SK-N-MC (cell line): Measurements from ENCODE around the gene WBP1L.

Source experiments
- DNase-seq: peaks from one replicate; pipeline ENCODE4 v3.0.0-alpha.2; 2011; ENCODE audit warnings: low read depth, low spot score
- H3K27ac ChIP-seq: fragments of 200-600 bp; sonication (generic); 2 replicates; pipeline ENCODE4 v1.5.1; 2016; ENCODE audit warnings: mixed run types
- H3K36me3 ChIP-seq: fragments of 200-600 bp; sonication (generic); 2 replicates; pipeline ENCODE4 v1.6.1; 2017; ENCODE audit warnings: antibody characterized with exemption, low read length, mixed read lengths; ENCODE audit not compliant: insufficient read depth
- H3K4me3 ChIP-seq: fragments of 200-600 bp; sonication (generic); 2 replicates; pipeline ENCODE4 v1.5.1; 2016
- H3K9ac ChIP-seq: fragments of 200-600 bp; sonication (generic); 2 replicates; pipeline ENCODE4 v1.8.0; 2017; ENCODE audit warnings: mixed run types, mixed read lengths; ENCODE audit not compliant: insufficient read length
- H3K9me3 ChIP-seq: fragments of 200-600 bp; sonication (generic); 2 replicates; pipeline ENCODE4 v1.6.1; 2017; ENCODE audit warnings: low read depth, mild to moderate bottlenecking, antibody characterized with exemption, low read length, moderate library complexity, mixed read lengths
- EZH2 ChIP-seq: fragments of 200-600 bp; sonication (generic); IDR thresholded peaks from one replicate; pipeline ENCODE4 v1.6.1; 2017; ENCODE audit warnings: antibody characterized with exemption
- FOXP2 ChIP-seq: optimal IDR thresholded peaks from 2 replicates; pipeline ENCODE3; 2011; ENCODE audit warnings: mild to moderate bottlenecking, moderate library complexity; ENCODE audit not compliant: insufficient read depth; ENCODE audit errors: extremely low read length, control extremely low read depth
- POLR2AphosphoS5 ChIP-seq: IDR thresholded peaks from 2 replicates; pipeline ENCODE4 v1.6.1; 2012; ENCODE audit warnings: mild to moderate bottlenecking, low read depth, low read length, borderline replicate concordance

The WBP1L gene

DNA sequence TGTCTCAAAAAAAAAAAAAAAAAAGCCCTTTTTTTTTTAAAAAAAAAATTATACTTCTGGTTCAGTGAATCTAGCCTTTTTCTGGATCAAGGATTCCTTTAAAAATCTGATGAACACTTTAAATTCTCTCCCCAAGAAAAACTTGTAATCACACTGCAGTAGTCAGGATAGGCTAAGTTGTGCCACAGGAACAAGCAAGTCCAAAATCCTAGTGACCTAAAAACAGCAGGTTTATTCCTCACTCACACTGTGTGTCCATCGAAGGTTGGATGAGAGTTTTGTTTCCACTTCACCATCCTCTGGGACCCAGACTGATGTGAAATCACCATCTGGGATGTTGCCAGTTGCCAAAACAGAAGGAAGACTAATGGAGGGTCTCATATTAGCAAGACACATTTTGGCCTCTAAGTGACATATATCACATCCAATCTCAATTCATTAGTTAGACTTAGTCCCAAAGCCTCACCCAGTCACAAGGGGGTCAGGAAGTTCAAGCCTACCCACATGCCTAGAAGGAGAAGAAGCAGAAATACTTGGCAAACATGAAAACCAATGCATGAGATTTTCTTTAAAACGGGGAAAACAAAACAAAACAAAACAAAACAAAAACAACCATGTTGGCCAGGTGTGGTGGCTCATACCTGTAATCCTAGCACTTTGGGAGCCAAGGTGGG is 60.8 kb downstream of the WBP1L start:
- no peak for DNase-seq
- no peaks in the 10 kb centered on the region; the same call in 1 of the 2 replicates for H3K36me3 ChIP-seq
- H3K27ac ChIP-seq, result no peak overlapping the region
- no peak for TF ChIP-seq EZH2
- TF ChIP-seq FOXP2, result no peak
- TF ChIP-seq POLR2AphosphoS5, result no peak
- H3K4me3 ChIP-seq, result no peak overlapping the region
- H3K9ac ChIP-seq, result no peak overlapping the region
- no peaks in the 10 kb centered on the region for H3K9me3 ChIP-seq

DNA sequence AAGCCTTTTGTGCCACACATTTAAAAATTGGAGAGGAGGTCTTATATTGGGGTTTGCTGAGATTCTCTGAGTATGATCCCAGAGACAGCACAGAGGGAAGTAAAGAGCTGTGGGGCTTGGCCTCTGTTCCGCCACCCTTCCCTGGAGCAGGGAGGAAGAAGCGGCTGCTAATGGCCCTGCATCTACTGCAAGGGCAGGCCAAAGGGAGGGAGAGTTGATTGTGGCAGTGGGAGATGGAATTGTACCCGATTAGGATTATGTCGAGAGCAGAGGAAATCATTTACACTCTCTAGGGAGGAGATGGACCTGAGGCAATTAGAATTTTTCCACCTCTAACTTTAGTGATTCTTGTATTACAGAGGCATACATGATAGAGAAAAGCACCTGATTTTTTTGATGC is 64.6 kb downstream of the WBP1L start:
- H3K9me3 ChIP-seq, result no peaks in the 10 kb centered on the region
- no peak overlapping the region for H3K4me3 ChIP-seq
- H3K9ac ChIP-seq, result no peak overlapping the region
- no peak for DNase-seq
- H3K36me3 ChIP-seq, result no peaks in the 10 kb centered on the region; the same call in 1 of the 2 replicates
- no peak overlapping the region for H3K27ac ChIP-seq
- TF ChIP-seq EZH2 (no peak), FOXP2 (no peak), POLR2AphosphoS5 (no peak)

DNA sequence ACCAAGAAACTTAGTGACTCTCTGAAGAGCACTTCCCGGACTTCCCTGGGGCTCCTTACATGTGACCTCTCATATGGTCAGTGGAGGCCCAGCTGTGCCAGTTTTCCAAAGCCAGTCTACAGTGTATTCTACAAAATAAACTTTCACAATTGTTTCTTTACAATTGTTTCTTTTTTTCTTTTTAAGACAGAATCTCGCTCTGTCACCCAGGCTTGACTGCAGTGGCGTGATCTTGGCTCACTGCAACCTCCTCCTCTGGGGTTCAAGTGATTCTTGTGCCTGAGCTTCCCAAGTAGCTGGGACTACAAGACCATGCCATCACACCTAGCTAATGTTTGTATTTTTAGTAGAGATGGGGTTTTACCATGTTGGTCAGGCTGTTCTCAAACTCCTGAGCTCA is 67.6 kb downstream of the WBP1L start:
- TF ChIP-seq POLR2AphosphoS5 (no peak), EZH2 (no peak), FOXP2 (no peak)
- Histone ChIP-seq H3K4me3 (no peak overlapping the region), H3K9me3 (no peaks in the 10 kb centered on the region), H3K9ac (no peak overlapping the region), H3K27ac (no peak overlapping the region), H3K36me3 (no peaks in the 10 kb centered on the region; the same call in 1 of the 2 replicates)
- no peak for DNase-seq

DNA sequence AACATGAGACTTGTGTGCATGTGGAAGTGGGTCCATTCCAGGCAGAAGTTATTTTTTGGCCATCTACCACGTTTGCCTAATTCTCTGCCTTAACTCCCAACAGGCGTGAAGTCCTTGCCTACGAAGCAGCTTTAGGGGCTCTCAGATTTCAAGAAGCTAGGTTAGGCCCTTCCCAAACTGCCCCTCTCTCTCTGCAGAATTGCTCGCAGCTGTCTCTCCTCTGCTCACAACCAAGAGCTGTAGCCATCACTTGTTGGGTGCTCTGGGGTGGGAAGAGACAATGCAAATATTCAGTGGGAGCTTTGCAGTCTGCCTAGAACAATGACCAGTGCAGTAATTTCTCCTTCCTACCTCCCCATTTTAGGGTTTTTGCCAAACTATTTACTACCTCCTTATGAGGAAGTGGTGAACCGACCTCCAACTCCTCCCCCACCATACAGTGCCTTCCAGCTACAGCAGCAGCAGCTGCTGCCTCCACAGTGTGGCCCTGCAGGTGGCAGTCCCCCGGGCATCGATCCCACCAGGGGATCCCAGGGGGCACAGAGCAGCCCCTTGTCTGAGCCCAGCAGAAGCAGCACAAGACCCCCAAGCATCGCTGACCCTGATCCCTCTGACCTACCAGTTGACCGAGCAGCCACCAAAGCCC is 68.6 kb downstream of the WBP1L start:
- no peaks in the 10 kb centered on the region; the same call in 1 of the 2 replicates for H3K36me3 ChIP-seq
- DNase-seq, result no peak
- H3K9ac ChIP-seq, result no peak overlapping the region
- H3K27ac ChIP-seq, result no peak overlapping the region
- no peak for TF ChIP-seq FOXP2
- TF ChIP-seq POLR2AphosphoS5, result no peak
- TF ChIP-seq EZH2, result no peak
- H3K4me3 ChIP-seq, result no peak overlapping the region
- no peaks in the 10 kb centered on the region for H3K9me3 ChIP-seq

DNA sequence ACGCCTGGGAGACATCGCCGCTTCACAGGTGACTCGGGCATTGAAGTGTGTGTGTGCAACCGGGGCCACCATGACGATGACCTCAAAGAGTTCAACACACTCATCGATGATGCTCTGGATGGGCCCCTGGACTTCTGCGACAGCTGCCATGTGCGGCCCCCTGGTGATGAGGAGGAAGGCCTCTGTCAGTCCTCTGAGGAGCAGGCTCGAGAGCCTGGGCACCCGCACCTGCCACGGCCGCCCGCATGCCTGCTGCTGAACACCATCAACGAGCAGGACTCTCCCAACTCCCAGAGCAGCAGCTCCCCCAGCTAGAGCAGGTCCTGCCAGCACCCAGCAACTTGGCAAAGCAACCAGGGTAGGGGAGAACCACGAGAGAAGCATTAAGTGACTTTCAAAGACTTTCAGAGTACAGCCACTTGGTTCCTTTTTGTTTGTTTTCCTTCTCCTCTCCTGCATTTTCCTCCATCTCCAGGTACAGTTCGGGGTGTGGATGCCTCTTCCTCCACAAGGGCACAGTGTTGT is 69.3 kb downstream of the WBP1L start:
- Histone ChIP-seq H3K27ac (no peak overlapping the region), H3K9me3 (no peaks in the 10 kb centered on the region), H3K36me3 (no peaks in the 10 kb centered on the region; the same call in 1 of the 2 replicates), H3K4me3 (no peak overlapping the region), H3K9ac (no peak overlapping the region)
- no peak for TF ChIP-seq FOXP2
- no peak for TF ChIP-seq POLR2AphosphoS5
- TF ChIP-seq EZH2, result no peak
- no peak for DNase-seq

DNA sequence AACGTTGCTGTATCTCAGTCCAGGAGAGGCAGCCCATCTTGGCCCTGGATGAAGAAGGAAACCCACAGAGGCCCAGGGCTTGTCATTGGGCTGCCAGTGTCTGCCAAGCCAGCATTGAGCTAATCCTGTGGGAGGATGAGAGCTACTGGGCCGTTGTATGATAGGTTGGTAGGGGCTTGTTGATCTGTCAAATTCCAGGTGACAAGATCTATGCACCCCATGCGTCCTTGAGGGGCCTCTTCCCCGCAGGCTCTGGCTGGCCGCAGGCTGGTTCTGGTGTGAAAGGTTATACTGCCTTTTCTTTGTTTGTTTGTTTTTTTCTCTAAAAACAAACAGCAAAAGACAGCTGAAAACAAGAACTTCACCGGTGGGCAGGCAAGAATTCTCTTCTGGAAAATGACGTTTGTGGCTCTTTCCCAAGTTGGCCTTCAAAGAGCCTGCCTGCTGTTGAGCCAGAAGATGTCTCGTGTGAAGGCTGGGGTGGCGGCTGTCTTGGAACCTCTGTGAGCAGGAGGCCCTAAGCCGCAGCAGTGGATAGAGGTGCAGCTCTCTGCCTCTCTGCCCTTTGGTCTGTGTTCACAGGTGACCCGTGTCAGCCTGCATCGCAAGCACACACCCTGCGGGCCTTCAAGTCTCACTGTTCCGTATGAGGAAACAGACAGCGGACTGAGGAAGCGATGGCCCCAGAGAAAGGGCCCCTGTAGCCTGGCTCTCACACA is 70.1 kb downstream of the WBP1L start:
- H3K27ac ChIP-seq, result no peak overlapping the region

DNA sequence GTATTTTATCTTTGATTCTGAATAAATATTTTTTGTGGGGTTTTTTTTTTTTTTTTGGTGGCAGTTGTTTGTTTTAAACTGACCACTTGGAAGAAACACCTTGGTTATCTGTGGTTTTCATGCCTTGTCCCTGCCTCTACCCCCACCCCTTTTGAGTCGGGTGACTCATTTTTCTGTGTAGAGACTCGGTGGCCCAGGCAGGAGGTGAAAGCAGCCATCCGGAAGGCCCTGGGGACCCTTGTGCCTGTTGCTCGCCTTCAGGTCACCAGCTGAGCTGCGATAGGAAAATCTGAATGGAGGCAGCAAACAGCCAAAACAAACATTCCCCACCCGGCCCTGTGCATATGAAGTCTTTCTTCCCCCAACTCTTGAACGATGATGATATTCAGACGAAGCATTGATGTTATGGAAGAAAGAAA is 70.7 kb downstream of the WBP1L start:
- Histone ChIP-seq H3K4me3 (no peak overlapping the region), H3K36me3 (no peaks in the 10 kb centered on the region; the same call in 1 of the 2 replicates), H3K9ac (no peak overlapping the region), H3K27ac (no peak overlapping the region), H3K9me3 (no peaks in the 10 kb centered on the region)
- DNase-seq, result no peak
- TF ChIP-seq FOXP2, result no peak
- no peak for TF ChIP-seq POLR2AphosphoS5
- no peak for TF ChIP-seq EZH2

More for the DNA sequence above, 70.1 kb downstream of the WBP1L start:
- H3K9me3 ChIP-seq, result no peaks in the 10 kb centered on the region
- no peak overlapping the region for H3K9ac ChIP-seq
- TF ChIP-seq POLR2AphosphoS5 (no peak), FOXP2 (no peak), EZH2 (no peak)
- H3K36me3 ChIP-seq, result no peaks in the 10 kb centered on the region; the same call in 1 of the 2 replicates
- no peak for DNase-seq
- H3K4me3 ChIP-seq, result no peak overlapping the region
